Activated T-cell treated with anti-CD3 and anti-CD28 coated beads, Interleukin-2, amount 50 U/mL, for 72 hours (primary cell): Measurements from ENCODE around the gene FAM161B. TPM values are rescaled to one million over a fixed set of nuclear protein-coding genes. Genes with fewer than 3 reads are reported as not detected.
A peak's percentile ranks its signal among the peaks of the same experiment; 100 is the strongest.
"Not testable (repeated sequence)": the region's sequence is repeated elsewhere in the genome, so short reads cannot be mapped to it uniquely, and the experiment has no call there.

Experiments used
- ATAC-seq, 2 donors: fragments of 150-1000 bp; cut with Tn5 transposase; replicated peaks in 1 of 2; 2 replicates each; pipeline ENCODE4 v1.10.0; 2021; ENCODE audit warnings: moderate library complexity in 2 of 2, mild to moderate bottlenecking in 1 of 2
- DNase-seq, 2 donors: peaks; one replicate each; pipeline ENCODE4 v3.0.0; 2021 to 2022; ENCODE audit warnings: mixed read lengths in 1 of 2
- H3K27ac Mint-ChIP-seq: one replicate; pipeline ENCODE4 v1.8.0; 2022; ENCODE audit warnings: mild to moderate bottlenecking, moderate library complexity, mixed read lengths
- H3K27me3 Mint-ChIP-seq: one replicate; pipeline ENCODE4 v1.8.0; 2022; ENCODE audit warnings: low read depth, mixed read lengths
- H3K36me3 Mint-ChIP-seq, 2 donors: one replicate each; pipeline ENCODE4 v1.8.0; 2022; ENCODE audit warnings: mixed read lengths in 2 of 2, mild to moderate bottlenecking in 1 of 2; ENCODE audit not compliant: insufficient read depth in 2 of 2
- H3K4me1 Mint-ChIP-seq: one replicate; pipeline ENCODE4 v1.8.0; 2022; ENCODE audit warnings: low read depth, mixed read lengths
- H3K4me3 Mint-ChIP-seq, 2 donors: one replicate each; pipeline ENCODE4 v1.8.0; 2022; ENCODE audit warnings: mild to moderate bottlenecking in 2 of 2, mixed read lengths in 2 of 2, moderate library complexity in 2 of 2
- H3K9me3 Mint-ChIP-seq, 2 donors: one replicate each; pipeline ENCODE4 v1.8.0; 2022; ENCODE audit warnings: mixed read lengths in 2 of 2
- total RNA-seq, 2 donors: library from RNA; stranded (reverse); gene quantifications; one replicate each; pipeline ENCODE4 v1.2.3, GENCODE V29; 2022

The FAM161B gene
- 1 to 10 TPM; 2.7 to 3.1 TPM for total RNA-seq

- DNase-seq (peak; percentile 91 to 96), ATAC-seq (peak; percentile 96)
- Mint-ChIP-seq H3K27me3 (no peaks in the 10 kb centered on the region), H3K4me3 (peak within 1 kb of the TSS; percentile 95 to 98), H3K4me1 (peaks cover 11% of the 10 kb centered on the region), H3K27ac (peak within 1 kb of the TSS; percentile 92), H3K9me3 (no peaks in the 10 kb centered on the region), H3K36me3 (no peaks in the 10 kb centered on the region)
Observed at GRCh38 chr14:73949752-73950734, at the start of gene FAM161B, which contains the start of gene COQ6. FAM161B (minus strand) TSS chr14:73950094; CDS start chr14:73950026, 68 bp downstream. COQ6 (plus strand) TSS chr14:73950302; CDS start chr14:73950333, 31 bp downstream.

GRCh38 chr14:73998726-73999125, 48.8 kb upstream of the FAM161B start:
- DNase-seq: no peak
- Mint-ChIP-seq H3K4me3 (no peak overlapping the region), H3K9me3 (no peaks in the 10 kb centered on the region), H3K4me1 (no peaks in the 10 kb centered on the region), H3K27ac (peak overlapping the region; percentile 12), H3K27me3 (no peaks in the 10 kb centered on the region), H3K36me3 (no peaks in the 10 kb centered on the region)
- ATAC-seq: no peak

- Mint-ChIP-seq H3K27me3 (no peaks in the 10 kb centered on the region), H3K27ac (no peak overlapping the region), H3K4me1 (no peaks in the 10 kb centered on the region), H3K4me3 (no peak overlapping the region), H3K36me3 (no peaks in the 10 kb centered on the region), H3K9me3 (no peaks in the 10 kb centered on the region)
- no peak for ATAC-seq
- no peak for DNase-seq
Observed at GRCh38 chr14:73997944-73998447, 48.1 kb upstream of the FAM161B start.

GRCh38 chr14:73997108-73997943, 47.4 kb upstream of the FAM161B start:
- no peak for ATAC-seq
- Mint-ChIP-seq H3K27me3 (no peaks in the 10 kb centered on the region), H3K4me3 (no peak overlapping the region), H3K27ac (no peak overlapping the region), H3K36me3 (no peaks in the 10 kb centered on the region), H3K4me1 (no peaks in the 10 kb centered on the region), H3K9me3 (no peaks in the 10 kb centered on the region)
- no peak for DNase-seq

GRCh38 chr14:73996731-73997107, 46.8 kb upstream of the FAM161B start:
- no peaks in the 10 kb centered on the region for H3K36me3 Mint-ChIP-seq
- H3K4me1 Mint-ChIP-seq: no peaks in the 10 kb centered on the region
- ATAC-seq (no peak), DNase-seq (no peak)
- H3K27me3 Mint-ChIP-seq: no peaks in the 10 kb centered on the region
- H3K27ac Mint-ChIP-seq: no peak overlapping the region
- H3K4me3 Mint-ChIP-seq: no peak overlapping the region
- no peaks in the 10 kb centered on the region for H3K9me3 Mint-ChIP-seq

- Mint-ChIP-seq H3K27me3 (no peaks in the 10 kb centered on the region), H3K27ac (no peak overlapping the region), H3K9me3 (no peaks in the 10 kb centered on the region), H3K4me1 (no peaks in the 10 kb centered on the region), H3K4me3 (no peak overlapping the region), H3K36me3 (no peaks in the 10 kb centered on the region)
- ATAC-seq: no peak
- no peak for DNase-seq
Observed at GRCh38 chr14:73995977-73996378, 46.1 kb upstream of the FAM161B start.

- H3K27me3 Mint-ChIP-seq, H3K4me1 Mint-ChIP-seq, DNase-seq, H3K4me3 Mint-ChIP-seq, H3K36me3 Mint-ChIP-seq, H3K27ac Mint-ChIP-seq, ATAC-seq, H3K9me3 Mint-ChIP-seq: not testable (repeated sequence)
Observed at GRCh38 chr14:73994926-73995325, 45.0 kb upstream of the FAM161B start.

- no peak overlapping the region for H3K27ac Mint-ChIP-seq
- no peaks in the 10 kb centered on the region for H3K27me3 Mint-ChIP-seq
- DNase-seq (no peak), ATAC-seq (no peak)
- no peak overlapping the region for H3K4me3 Mint-ChIP-seq
- H3K4me1 Mint-ChIP-seq: no peaks in the 10 kb centered on the region
- no peaks in the 10 kb centered on the region for H3K9me3 Mint-ChIP-seq
- no peaks in the 10 kb centered on the region for H3K36me3 Mint-ChIP-seq
Observed at GRCh38 chr14:73991092-73991491, 41.2 kb upstream of the FAM161B start.

GRCh38 chr14:73988656-73989055, 38.8 kb upstream of the FAM161B start:
- not testable (repeated sequence) for H3K27ac Mint-ChIP-seq, DNase-seq, H3K9me3 Mint-ChIP-seq

GRCh38 chr14:73988065-73988464, 38.2 kb upstream of the FAM161B start:
- DNase-seq: no peak
- Mint-ChIP-seq H3K27ac (no peak overlapping the region), H3K4me1 (no peaks in the 10 kb centered on the region), H3K4me3 (no peak overlapping the region), H3K9me3 (no peaks in the 10 kb centered on the region), H3K36me3 (peaks cover 0 to 3% of the 10 kb centered on the region in 2 donors), H3K27me3 (no peaks in the 10 kb centered on the region)
- ATAC-seq: no peak

More at GRCh38 chr14:73988656-73989055, 38.8 kb upstream of the FAM161B start:
- H3K27me3 Mint-ChIP-seq, H3K36me3 Mint-ChIP-seq, H3K4me1 Mint-ChIP-seq, ATAC-seq, H3K4me3 Mint-ChIP-seq: not testable (repeated sequence)

GRCh38 chr14:73977896-73978295, 28.0 kb upstream of the FAM161B start:
- Mint-ChIP-seq H3K36me3 (no peaks in the 10 kb centered on the region), H3K4me1 (no peaks in the 10 kb centered on the region), H3K27me3 (no peaks in the 10 kb centered on the region), H3K27ac (no peak overlapping the region), H3K9me3 (no peaks in the 10 kb centered on the region), H3K4me3 (no peak overlapping the region)
- ATAC-seq: no peak
- no peak for DNase-seq

- Mint-ChIP-seq H3K27ac (no peak overlapping the region), H3K9me3 (no peaks in the 10 kb centered on the region), H3K27me3 (no peaks in the 10 kb centered on the region), H3K36me3 (peaks cover 0 to 3% of the 10 kb centered on the region in 2 donors), H3K4me3 (no peak overlapping the region), H3K4me1 (no peaks in the 10 kb centered on the region)
- DNase-seq: no peak
- ATAC-seq: no peak
Observed at GRCh38 chr14:73976125-73976524, 26.2 kb upstream of the FAM161B start.

- H3K4me3 Mint-ChIP-seq: no peak overlapping the region
- peaks cover 0 to 3% of the 10 kb centered on the region in 2 donors for H3K36me3 Mint-ChIP-seq
- H3K27ac Mint-ChIP-seq: no peak overlapping the region
- DNase-seq (no peak), ATAC-seq (no peak)
- no peaks in the 10 kb centered on the region for H3K4me1 Mint-ChIP-seq
- H3K9me3 Mint-ChIP-seq: no peaks in the 10 kb centered on the region
- H3K27me3 Mint-ChIP-seq: no peaks in the 10 kb centered on the region
Observed at GRCh38 chr14:73973497-73973896, 23.6 kb upstream of the FAM161B start.
